Dedifferentiated amniotic fluid mesenchymal stem cell (primary cell): ENCODE data around the gene DNAJC4.
A peak's percentile ranks its signal among the peaks of the same experiment; 100 is the strongest.
"Not testable (repeated sequence)": the region's sequence is repeated elsewhere in the genome, so short reads cannot be mapped to it uniquely, and the experiment has no call there.

ENCODE experiments used
- DNase-seq: peaks from one replicate; pipeline ENCODE4 v3.0.0-alpha.2; 2016; ENCODE audit errors: extremely low spot score

The DNAJC4 gene

GRCh38 chr11:64244966-64245365 is 14.6 kb downstream of the DNAJC4 start:
- no peak for DNase-seq

- no peak for DNase-seq
Observed at GRCh38 chr11:64245401-64245796, 15.1 kb downstream of the DNAJC4 start.

GRCh38 chr11:64245797-64246620 is 15.7 kb downstream of the DNAJC4 start:
- peak; percentile 85 for DNase-seq

- not testable (repeated sequence) for DNase-seq
Observed at GRCh38 chr11:64246621-64246870, 16.2 kb downstream of the DNAJC4 start.

- DNase-seq: peak; percentile 71
Observed at GRCh38 chr11:64246871-64247728, 16.8 kb downstream of the DNAJC4 start, which contains the start of gene PPP1R14B. TSS of gene PPP1R14B (minus strand) at chr11:64246943. CDS start at chr11:64246673, 270 bp downstream.

GRCh38 chr11:64247729-64248531 is 17.6 kb downstream of the DNAJC4 start:
- DNase-seq: no peak

- no peak for DNase-seq
Observed at GRCh38 chr11:64248578-64248977, 18.2 kb downstream of the DNAJC4 start.

GRCh38 chr11:64249038-64249437 is 18.7 kb downstream of the DNAJC4 start:
- no peak for DNase-seq

GRCh38 chr11:64249563-64250414 is 19.4 kb downstream of the DNAJC4 start:
- DNase-seq: no peak

- DNase-seq: no peak
Observed at GRCh38 chr11:64250415-64251015, 20.2 kb downstream of the DNAJC4 start.

- DNase-seq: peak; percentile 31
Observed at GRCh38 chr11:64251016-64251752, 20.8 kb downstream of the DNAJC4 start, which contains the start of gene PLCB3. TSS of gene PLCB3 (plus strand) at chr11:64251530. CDS start at chr11:64251650, 120 bp downstream.

- no peak for DNase-seq
Observed at GRCh38 chr11:64251753-64252002, 21.3 kb downstream of the DNAJC4 start.

- DNase-seq: no peak
Observed at GRCh38 chr11:64252003-64252872, 21.9 kb downstream of the DNAJC4 start.

GRCh38 chr11:64253043-64253442 is 22.7 kb downstream of the DNAJC4 start:
- no peak for DNase-seq

- DNase-seq: no peak
Observed at GRCh38 chr11:64253481-64253880, 23.1 kb downstream of the DNAJC4 start.

- no peak for DNase-seq
Observed at GRCh38 chr11:64254326-64254725, 24.0 kb downstream of the DNAJC4 start.

GRCh38 chr11:64255135-64256128 is 25.1 kb downstream of the DNAJC4 start:
- no peak for DNase-seq

GRCh38 chr11:64256300-64256699 is 26.0 kb downstream of the DNAJC4 start:
- no peak for DNase-seq
